ENCODE results near the gene JAZF1.

The JAZF1 gene

DNA sequence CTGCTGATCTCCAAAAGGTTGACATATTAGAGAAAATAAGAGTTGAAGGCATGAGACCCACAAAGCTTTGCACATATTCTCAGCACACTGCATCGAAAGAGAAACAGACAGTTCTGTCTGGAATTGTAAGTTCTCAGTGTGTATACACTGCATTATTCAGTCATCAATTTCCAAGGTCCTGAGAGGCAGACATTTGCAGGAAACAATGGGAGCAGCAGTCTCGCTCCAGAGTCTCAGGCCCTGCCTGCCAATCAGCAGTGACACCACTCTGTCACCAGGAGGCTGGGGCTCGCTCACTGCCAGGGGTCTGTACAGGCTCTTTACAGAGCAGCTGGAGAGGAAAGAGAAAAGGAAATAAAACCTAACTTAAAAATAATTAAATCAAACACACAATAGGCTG lies 36.3 kb downstream of the JAZF1 start:
- ATAC-seq, result peak; percentile 68; the same call in 1 of the 3 replicates
- TF ChIP-seq, protein P1, sequence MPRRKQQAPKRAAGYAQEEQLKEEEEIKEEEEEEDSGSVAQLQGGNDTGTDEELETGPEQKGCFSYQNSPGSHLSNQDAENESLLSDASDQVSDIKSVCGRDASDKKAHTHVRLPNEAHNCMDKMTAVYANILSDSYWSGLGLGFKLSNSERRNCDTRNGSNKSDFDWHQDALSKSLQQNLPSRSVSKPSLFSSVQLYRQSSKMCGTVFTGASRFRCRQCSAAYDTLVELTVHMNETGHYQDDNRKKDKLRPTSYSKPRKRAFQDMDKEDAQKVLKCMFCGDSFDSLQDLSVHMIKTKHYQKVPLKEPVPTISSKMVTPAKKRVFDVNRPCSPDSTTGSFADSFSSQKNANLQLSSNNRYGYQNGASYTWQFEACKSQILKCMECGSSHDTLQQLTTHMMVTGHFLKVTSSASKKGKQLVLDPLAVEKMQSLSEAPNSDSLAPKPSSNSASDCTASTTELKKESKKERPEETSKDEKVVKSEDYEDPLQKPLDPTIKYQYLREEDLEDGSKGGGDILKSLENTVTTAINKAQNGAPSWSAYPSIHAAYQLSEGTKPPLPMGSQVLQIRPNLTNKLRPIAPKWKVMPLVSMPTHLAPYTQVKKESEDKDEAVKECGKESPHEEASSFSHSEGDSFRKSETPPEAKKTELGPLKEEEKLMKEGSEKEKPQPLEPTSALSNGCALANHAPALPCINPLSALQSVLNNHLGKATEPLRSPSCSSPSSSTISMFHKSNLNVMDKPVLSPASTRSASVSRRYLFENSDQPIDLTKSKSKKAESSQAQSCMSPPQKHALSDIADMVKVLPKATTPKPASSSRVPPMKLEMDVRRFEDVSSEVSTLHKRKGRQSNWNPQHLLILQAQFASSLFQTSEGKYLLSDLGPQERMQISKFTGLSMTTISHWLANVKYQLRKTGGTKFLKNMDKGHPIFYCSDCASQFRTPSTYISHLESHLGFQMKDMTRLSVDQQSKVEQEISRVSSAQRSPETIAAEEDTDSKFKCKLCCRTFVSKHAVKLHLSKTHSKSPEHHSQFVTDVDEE (CRISPR knock-in tag; IDR thresholded peaks at IDR 0.05), result 0 out of 2 replicates have a peak, but pooled peaks have one; percentile 27
- TF ChIP-seq TCF4 (CRISPR knock-in tag; IDR thresholded peaks at IDR 0.05; ENCODE audit: borderline replicate concordance) (0 out of 2 replicates have a peak, but pooled peaks have one; percentile 14), ZC3H10 (CRISPR knock-in tag; IDR thresholded peaks at IDR 0.05) (no peak), ZFP30 (CRISPR knock-in tag; IDR thresholded peaks at IDR 0.05) (no peak), OSR1 (CRISPR knock-in tag; IDR thresholded peaks at IDR 0.05) (no peak), GLIS3 (CRISPR knock-in tag; IDR thresholded peaks at IDR 0.05) (no peak), BACH2 (CRISPR knock-in tag; IDR thresholded peaks at IDR 0.05; ENCODE audit: borderline replicate concordance) (no peak), ESRRG (CRISPR knock-in tag; IDR thresholded peaks at IDR 0.05) (no peak)

DNA sequence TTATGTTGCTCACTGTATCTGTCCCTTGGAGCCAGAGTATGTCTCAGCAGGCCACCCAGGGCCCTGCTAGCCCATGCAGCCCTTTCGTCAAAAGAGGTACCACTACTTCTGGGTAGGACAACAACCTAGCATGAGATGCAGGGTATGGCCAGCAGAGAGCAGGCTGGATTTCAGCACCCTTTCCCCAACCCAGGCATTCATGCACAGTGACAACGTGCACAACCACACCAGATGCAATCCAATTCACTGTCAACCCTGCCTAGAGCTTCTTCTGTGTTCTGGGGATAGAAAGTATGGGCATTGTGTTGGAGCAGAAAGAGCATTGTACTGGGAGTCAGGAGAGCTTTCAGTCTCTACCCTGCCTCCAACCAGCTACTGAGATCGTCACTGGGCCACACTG lies 37.9 kb downstream of the JAZF1 start:
- peak; percentile 33; the same call in 2 of the 3 replicates for ATAC-seq
- no peak for TF ChIP-seq ZFP30 (CRISPR knock-in tag; IDR thresholded peaks at IDR 0.05)
- no peak for TF ChIP-seq CSDC2 (CRISPR knock-in tag; IDR thresholded peaks at IDR 0.05)
- TF ChIP-seq RARB (CRISPR knock-in tag; IDR thresholded peaks at IDR 0.05), result no peak
- TF ChIP-seq, protein P1 (CRISPR knock-in tag; IDR thresholded peaks at IDR 0.05), result no peak
- no peak for TF ChIP-seq ZNF8 (CRISPR knock-in tag; IDR thresholded peaks at IDR 0.05)
- TF ChIP-seq ZNF565 (CRISPR knock-in tag; conservative IDR thresholded peaks at IDR 0.05; ENCODE audit: low read depth), result no peak
- TF ChIP-seq, protein P2, sequence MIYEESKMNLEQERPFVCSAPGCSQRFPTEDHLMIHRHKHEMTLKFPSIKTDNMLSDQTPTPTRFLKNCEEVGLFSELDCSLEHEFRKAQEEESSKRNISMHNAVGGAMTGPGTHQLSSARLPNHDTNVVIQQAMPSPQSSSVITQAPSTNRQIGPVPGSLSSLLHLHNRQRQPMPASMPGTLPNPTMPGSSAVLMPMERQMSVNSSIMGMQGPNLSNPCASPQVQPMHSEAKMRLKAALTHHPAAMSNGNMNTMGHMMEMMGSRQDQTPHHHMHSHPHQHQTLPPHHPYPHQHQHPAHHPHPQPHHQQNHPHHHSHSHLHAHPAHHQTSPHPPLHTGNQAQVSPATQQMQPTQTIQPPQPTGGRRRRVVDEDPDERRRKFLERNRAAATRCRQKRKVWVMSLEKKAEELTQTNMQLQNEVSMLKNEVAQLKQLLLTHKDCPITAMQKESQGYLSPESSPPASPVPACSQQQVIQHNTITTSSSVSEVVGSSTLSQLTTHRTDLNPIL (CRISPR knock-in tag; IDR thresholded peaks at IDR 0.05; ENCODE audit: low read depth), result no peak
- TF ChIP-seq ZFP3 (CRISPR knock-in tag; IDR thresholded peaks at IDR 0.05), result no peak
- no peak for TF ChIP-seq ZC3H10 (CRISPR knock-in tag; IDR thresholded peaks at IDR 0.05)
- TF ChIP-seq ARNTL (CRISPR knock-in tag; IDR thresholded peaks at IDR 0.05; ENCODE audit: borderline replicate concordance, low read depth), result no peak
- TF ChIP-seq, protein P3, sequence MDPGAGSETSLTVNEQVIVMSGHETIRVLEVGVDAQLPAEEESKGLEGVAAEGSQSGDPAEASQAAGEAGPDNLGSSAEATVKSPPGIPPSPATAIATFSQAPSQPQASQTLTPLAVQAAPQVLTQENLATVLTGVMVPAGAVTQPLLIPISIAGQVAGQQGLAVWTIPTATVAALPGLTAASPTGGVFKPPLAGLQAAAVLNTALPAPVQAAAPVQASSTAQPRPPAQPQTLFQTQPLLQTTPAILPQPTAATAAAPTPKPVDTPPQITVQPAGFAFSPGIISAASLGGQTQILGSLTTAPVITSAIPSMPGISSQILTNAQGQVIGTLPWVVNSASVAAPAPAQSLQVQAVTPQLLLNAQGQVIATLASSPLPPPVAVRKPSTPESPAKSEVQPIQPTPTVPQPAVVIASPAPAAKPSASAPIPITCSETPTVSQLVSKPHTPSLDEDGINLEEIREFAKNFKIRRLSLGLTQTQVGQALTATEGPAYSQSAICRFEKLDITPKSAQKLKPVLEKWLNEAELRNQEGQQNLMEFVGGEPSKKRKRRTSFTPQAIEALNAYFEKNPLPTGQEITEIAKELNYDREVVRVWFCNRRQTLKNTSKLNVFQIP (CRISPR knock-in tag; IDR thresholded peaks at IDR 0.05; ENCODE audit: borderline replicate concordance, low read depth), result no peak

DNA sequence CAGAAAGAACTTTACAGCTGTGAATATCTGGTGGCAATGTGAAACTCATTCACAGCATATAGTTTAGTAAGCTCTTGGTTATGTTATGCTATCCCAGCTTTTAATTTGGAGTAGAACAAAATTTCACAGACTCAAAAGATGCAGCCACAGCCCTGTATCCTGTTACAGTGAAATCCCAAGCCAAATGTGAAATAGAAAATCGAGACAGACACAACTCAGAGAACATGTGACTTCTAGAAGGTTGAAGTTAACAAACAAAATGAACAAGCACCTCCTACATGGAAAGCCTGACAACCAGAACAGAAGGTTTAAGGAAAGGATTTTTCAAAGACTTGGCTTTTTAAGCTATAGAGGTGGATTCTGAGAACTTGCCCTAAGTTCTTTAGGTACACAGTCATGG lies 39.6 kb downstream of the JAZF1 start:
- no peak for ATAC-seq
- no peak for TF ChIP-seq PPARA (CRISPR knock-in tag; IDR thresholded peaks at IDR 0.05; ENCODE audit: borderline replicate concordance)
- TF ChIP-seq ZNF70 (CRISPR knock-in tag; IDR thresholded peaks at IDR 0.05), result no peak
- TF ChIP-seq, protein P4, sequence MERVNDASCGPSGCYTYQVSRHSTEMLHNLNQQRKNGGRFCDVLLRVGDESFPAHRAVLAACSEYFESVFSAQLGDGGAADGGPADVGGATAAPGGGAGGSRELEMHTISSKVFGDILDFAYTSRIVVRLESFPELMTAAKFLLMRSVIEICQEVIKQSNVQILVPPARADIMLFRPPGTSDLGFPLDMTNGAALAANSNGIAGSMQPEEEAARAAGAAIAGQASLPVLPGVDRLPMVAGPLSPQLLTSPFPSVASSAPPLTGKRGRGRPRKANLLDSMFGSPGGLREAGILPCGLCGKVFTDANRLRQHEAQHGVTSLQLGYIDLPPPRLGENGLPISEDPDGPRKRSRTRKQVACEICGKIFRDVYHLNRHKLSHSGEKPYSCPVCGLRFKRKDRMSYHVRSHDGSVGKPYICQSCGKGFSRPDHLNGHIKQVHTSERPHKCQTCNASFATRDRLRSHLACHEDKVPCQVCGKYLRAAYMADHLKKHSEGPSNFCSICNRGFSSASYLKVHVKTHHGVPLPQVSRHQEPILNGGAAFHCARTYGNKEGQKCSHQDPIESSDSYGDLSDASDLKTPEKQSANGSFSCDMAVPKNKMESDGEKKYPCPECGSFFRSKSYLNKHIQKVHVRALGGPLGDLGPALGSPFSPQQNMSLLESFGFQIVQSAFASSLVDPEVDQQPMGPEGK (CRISPR knock-in tag; IDR thresholded peaks at IDR 0.05; ENCODE audit: borderline replicate concordance), result no peak
- TF ChIP-seq ISL1 (CRISPR knock-in tag; IDR thresholded peaks at IDR 0.05), result no peak
- TF ChIP-seq ZFP3 (CRISPR knock-in tag; IDR thresholded peaks at IDR 0.05), result no peak
- TF ChIP-seq GLIS3 (CRISPR knock-in tag; IDR thresholded peaks at IDR 0.05), result no peak
- no peak for TF ChIP-seq TCF4 (CRISPR knock-in tag; IDR thresholded peaks at IDR 0.05; ENCODE audit: borderline replicate concordance)
- TF ChIP-seq RARB (CRISPR knock-in tag; IDR thresholded peaks at IDR 0.05), result no peak
- no peak for TF ChIP-seq ESRRG (CRISPR knock-in tag; IDR thresholded peaks at IDR 0.05)
- TF ChIP-seq, protein P3 (CRISPR knock-in tag; IDR thresholded peaks at IDR 0.05; ENCODE audit: borderline replicate concordance, low read depth), result no peak
- no peak for TF ChIP-seq BACH2 (CRISPR knock-in tag; IDR thresholded peaks at IDR 0.05; ENCODE audit: borderline replicate concordance)
- TF ChIP-seq ZNF8 (CRISPR knock-in tag; IDR thresholded peaks at IDR 0.05), result no peak
- TF ChIP-seq OSR1 (CRISPR knock-in tag; IDR thresholded peaks at IDR 0.05), result no peak
- TF ChIP-seq, protein P2 (CRISPR knock-in tag; IDR thresholded peaks at IDR 0.05; ENCODE audit: low read depth), result no peak
- TF ChIP-seq ARNTL (CRISPR knock-in tag; IDR thresholded peaks at IDR 0.05; ENCODE audit: borderline replicate concordance, low read depth), result no peak
- TF ChIP-seq, protein P5, sequence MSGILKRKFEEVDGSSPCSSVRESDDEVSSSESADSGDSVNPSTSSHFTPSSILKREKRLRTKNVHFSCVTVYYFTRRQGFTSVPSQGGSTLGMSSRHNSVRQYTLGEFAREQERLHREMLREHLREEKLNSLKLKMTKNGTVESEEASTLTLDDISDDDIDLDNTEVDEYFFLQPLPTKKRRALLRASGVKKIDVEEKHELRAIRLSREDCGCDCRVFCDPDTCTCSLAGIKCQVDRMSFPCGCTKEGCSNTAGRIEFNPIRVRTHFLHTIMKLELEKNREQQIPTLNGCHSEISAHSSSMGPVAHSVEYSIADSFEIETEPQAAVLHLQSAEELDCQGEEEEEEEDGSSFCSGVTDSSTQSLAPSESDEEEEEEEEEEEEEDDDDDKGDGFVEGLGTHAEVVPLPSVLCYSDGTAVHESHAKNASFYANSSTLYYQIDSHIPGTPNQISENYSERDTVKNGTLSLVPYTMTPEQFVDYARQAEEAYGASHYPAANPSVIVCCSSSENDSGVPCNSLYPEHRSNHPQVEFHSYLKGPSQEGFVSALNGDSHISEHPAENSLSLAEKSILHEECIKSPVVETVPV (CRISPR knock-in tag; IDR thresholded peaks at IDR 0.05), result no peak
- TF ChIP-seq CSDC2 (CRISPR knock-in tag; IDR thresholded peaks at IDR 0.05), result no peak
